ENCODE measurements around the gene TENM3.

The TENM3 gene

GRCh38 chr4:182391111-182391684, 148.0 kb downstream of the TENM3 start:
- TF ChIP-seq ZNF544 (tag by site-specific recombination; IDR thresholded peaks at IDR 0.05), result no peak
- TF ChIP-seq, protein P1, sequence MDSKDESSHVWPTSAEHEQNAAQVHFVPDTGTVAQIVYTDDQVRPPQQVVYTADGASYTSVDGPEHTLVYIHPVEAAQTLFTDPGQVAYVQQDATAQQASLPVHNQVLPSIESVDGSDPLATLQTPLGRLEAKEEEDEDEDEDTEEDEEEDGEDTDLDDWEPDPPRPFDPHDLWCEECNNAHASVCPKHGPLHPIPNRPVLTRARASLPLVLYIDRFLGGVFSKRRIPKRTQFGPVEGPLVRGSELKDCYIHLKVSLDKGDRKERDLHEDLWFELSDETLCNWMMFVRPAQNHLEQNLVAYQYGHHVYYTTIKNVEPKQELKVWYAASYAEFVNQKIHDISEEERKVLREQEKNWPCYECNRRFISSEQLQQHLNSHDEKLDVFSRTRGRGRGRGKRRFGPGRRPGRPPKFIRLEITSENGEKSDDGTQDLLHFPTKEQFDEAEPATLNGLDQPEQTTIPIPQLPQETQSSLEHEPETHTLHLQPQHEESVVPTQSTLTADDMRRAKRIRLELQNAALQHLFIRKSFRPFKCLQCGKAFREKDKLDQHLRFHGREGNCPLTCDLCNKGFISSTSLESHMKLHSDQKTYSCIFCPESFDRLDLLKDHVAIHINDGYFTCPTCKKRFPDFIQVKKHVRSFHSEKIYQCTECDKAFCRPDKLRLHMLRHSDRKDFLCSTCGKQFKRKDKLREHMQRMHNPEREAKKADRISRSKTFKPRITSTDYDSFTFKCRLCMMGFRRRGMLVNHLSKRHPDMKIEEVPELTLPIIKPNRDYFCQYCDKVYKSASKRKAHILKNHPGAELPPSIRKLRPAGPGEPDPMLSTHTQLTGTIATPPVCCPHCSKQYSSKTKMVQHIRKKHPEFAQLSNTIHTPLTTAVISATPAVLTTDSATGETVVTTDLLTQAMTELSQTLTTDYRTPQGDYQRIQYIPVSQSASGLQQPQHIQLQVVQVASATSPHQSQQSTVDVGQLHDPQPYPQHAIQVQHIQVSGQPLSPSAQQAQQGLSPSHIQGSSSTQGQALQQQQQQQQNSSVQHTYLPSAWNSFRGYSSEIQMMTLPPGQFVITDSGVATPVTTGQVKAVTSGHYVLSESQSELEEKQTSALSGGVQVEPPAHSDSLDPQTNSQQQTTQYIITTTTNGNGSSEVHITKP (tag by site-specific recombination; IDR thresholded peaks at IDR 0.05), result no peak
- no peak for TF ChIP-seq ZNF341 (tag by site-specific recombination; IDR thresholded peaks at IDR 0.05; ENCODE audit: low read depth)
- TF ChIP-seq PBX3 (CRISPR knock-in tag; IDR thresholded peaks at IDR 0.05), result no peak
- TF ChIP-seq GLI2 (tag by site-specific recombination; IDR thresholded peaks at IDR 0.05; ENCODE audit: borderline replicate concordance, low read depth), result no peak
- TF ChIP-seq SP3 (tag by site-specific recombination; IDR thresholded peaks at IDR 0.05), result no peak
- no peak for TF ChIP-seq ZFP37 (tag by site-specific recombination; IDR thresholded peaks at IDR 0.05)
- TF ChIP-seq ZNF621 (tag by site-specific recombination; IDR thresholded peaks at IDR 0.05), result no peak
- TF ChIP-seq ZNF292 (tag by site-specific recombination; IDR thresholded peaks at IDR 0.05; ENCODE audit: borderline replicate concordance, low read depth), result no peak
- no peak for TF ChIP-seq ZNF423 (tag by site-specific recombination; IDR thresholded peaks at IDR 0.05)
- TF ChIP-seq ZNF654 (tag by site-specific recombination; IDR thresholded peaks at IDR 0.05; ENCODE audit: low read depth), result no peak
- TF ChIP-seq ZNF558 (tag by site-specific recombination; IDR thresholded peaks at IDR 0.05), result no peak
- TF ChIP-seq ZNF530 (tag by site-specific recombination; IDR thresholded peaks at IDR 0.05; ENCODE audit: low read depth), result no peak
- no peak for TF ChIP-seq HOXC10 (CRISPR knock-in tag; IDR thresholded peaks at IDR 0.05)
- no peak overlapping the region for H3K27ac ChIP-seq (ENCODE audit: extremely low read depth, low read depth, low read length)
- ChIA-PET POLR2A (no interaction called here), CTCF (no interaction called here)
- no peaks in the 10 kb centered on the region for H3K9me3 ChIP-seq (ENCODE audit: control insufficient read depth, insufficient read depth, low read depth, low read length)
- H3K4me3 ChIP-seq (ENCODE audit: low read depth, low read length), result no peak overlapping the region
- no peaks in the 10 kb centered on the region for H3K36me3 ChIP-seq (ENCODE audit: control insufficient read depth in 2 of 2, insufficient read depth in 1 of 2, low read length in 2 of 2)
- H3K4me1 ChIP-seq (ENCODE audit: control insufficient read depth, insufficient read depth, low read length), result no peaks in the 10 kb centered on the region

DNA sequence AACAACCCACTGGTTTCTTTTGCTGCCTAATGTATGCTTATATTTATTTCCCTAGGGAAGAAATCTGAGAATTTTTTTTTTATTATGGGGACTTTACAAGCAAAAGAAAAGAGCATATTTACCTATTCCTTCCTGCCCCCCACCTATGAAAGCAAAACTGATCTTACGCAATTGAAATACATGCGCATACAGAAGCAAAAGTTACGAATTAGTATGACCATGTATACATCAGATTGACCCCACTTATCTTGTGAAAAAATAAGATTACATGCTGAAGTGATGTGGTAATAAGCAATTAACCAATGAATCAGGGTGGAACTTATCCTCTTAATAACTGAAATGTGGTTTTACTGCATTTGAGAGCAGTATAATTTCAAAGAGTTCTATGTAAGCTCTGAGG, 151.0 kb downstream of the TENM3 start:
- Histone ChIP-seq H3K27ac (ENCODE audit: extremely low read depth, low read depth, low read length) (no peak overlapping the region), H3K4me3 (ENCODE audit: low read depth, low read length) (no peak overlapping the region), H3K36me3 (ENCODE audit: control insufficient read depth in 2 of 2, insufficient read depth in 1 of 2, low read length in 2 of 2) (no peaks in the 10 kb centered on the region), H3K4me1 (ENCODE audit: control insufficient read depth, insufficient read depth, low read length) (no peaks in the 10 kb centered on the region), H3K9me3 (ENCODE audit: control insufficient read depth, insufficient read depth, low read depth, low read length) (no peaks in the 10 kb centered on the region)
- ChIA-PET CTCF (no interaction called here), POLR2A (no interaction called here)
- TF ChIP-seq, protein P2, sequence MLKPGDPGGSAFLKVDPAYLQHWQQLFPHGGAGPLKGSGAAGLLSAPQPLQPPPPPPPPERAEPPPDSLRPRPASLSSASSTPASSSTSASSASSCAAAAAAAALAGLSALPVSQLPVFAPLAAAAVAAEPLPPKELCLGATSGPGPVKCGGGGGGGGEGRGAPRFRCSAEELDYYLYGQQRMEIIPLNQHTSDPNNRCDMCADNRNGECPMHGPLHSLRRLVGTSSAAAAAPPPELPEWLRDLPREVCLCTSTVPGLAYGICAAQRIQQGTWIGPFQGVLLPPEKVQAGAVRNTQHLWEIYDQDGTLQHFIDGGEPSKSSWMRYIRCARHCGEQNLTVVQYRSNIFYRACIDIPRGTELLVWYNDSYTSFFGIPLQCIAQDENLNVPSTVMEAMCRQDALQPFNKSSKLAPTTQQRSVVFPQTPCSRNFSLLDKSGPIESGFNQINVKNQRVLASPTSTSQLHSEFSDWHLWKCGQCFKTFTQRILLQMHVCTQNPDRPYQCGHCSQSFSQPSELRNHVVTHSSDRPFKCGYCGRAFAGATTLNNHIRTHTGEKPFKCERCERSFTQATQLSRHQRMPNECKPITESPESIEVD (tag by site-specific recombination; IDR thresholded peaks at IDR 0.05), result 0 out of 2 replicates have a peak, but pooled peaks have one; percentile 29
- no peak for TF ChIP-seq ZNF704 (tag by site-specific recombination; IDR thresholded peaks at IDR 0.05)
